Activated CD8-positive, alpha-beta T cell treated with anti-CD3 and anti-CD28 coated beads, Interleukin-2, amount 10 ng/mL, durations not matched to agents 7 days and 5 days (primary cell): ENCODE measurements around the gene SLC39A9. TPM values are rescaled to one million over a fixed set of nuclear protein-coding genes. Genes with fewer than 3 reads are reported as not detected.

ENCODE experiments used
- ATAC-seq: fragments of 150-1000 bp; cut with Tn5 transposase; one replicate; pipeline ENCODE4 v1.10.0; 2021; ENCODE audit warnings: moderate library complexity
- CTCF ChIA-PET: fragments of 350-600 bp; sonication (Branson Sonifier 250); formaldehyde crosslinking; loops from one replicate; lab custom pipeline; 2021; ENCODE audit warnings: antibody characterized with exemption; lab: Charles Lee
- POLR2A ChIA-PET: fragments of 350-600 bp; sonication (Branson Sonifier 250); formaldehyde crosslinking; loops from one replicate; lab custom pipeline; 2021; ENCODE audit warnings: antibody characterized with exemption; lab: Charles Lee
- DNase-seq: peaks from one replicate; pipeline ENCODE4 v3.0.0-alpha.2; 2020
- H3K27ac Mint-ChIP-seq: one replicate; pipeline ENCODE4 v1.8.0; 2021; ENCODE audit warnings: mild to moderate bottlenecking, mixed read lengths
- H3K27me3 Mint-ChIP-seq: one replicate; pipeline ENCODE4 v1.8.0; 2021; ENCODE audit warnings: low read depth, mixed read lengths
- H3K36me3 Mint-ChIP-seq: one replicate; pipeline ENCODE4 v1.8.0; 2021; ENCODE audit warnings: low read depth, mixed read lengths
- H3K4me1 Mint-ChIP-seq: one replicate; pipeline ENCODE4 v1.8.0; 2021; ENCODE audit warnings: low read depth, mixed read lengths
- H3K4me3 Mint-ChIP-seq: one replicate; pipeline ENCODE4 v1.8.0; 2021; ENCODE audit warnings: mild to moderate bottlenecking, mixed read lengths
- H3K9me3 Mint-ChIP-seq: one replicate; pipeline ENCODE4 v1.8.0; 2022; ENCODE audit warnings: mixed read lengths; ENCODE audit not compliant: insufficient read depth
- total RNA-seq, 2 experiments: library from RNA; stranded (reverse); gene quantifications; one replicate each; pipeline ENCODE4 v1.2.3, GENCODE V29; 2021

Gene SLC39A9
- total RNA-seq, 2 experiments from 2014 or later = 44.5 to 46.2 TPM

- Mint-ChIP-seq H3K27ac (no peak overlapping the region), H3K4me3 (no peak overlapping the region), H3K27me3 (peaks cover 16% of the 10 kb centered on the region), H3K36me3 (no peaks in the 10 kb centered on the region), H3K4me1 (no peaks in the 10 kb centered on the region), H3K9me3 (no peaks in the 10 kb centered on the region)
- ChIA-PET POLR2A (no interaction called here), CTCF (interaction anchor here (1.3 kb wide), 2 partner anchors 19 to 39 kb away, joined by 3 read pairs; no protein-coding TSS in a partner anchor)
- ATAC-seq (no peak), DNase-seq (no peak)
Measured at GRCh38 chr14:69505338-69506240, 107.1 kb downstream of the SLC39A9 start.

DNA sequence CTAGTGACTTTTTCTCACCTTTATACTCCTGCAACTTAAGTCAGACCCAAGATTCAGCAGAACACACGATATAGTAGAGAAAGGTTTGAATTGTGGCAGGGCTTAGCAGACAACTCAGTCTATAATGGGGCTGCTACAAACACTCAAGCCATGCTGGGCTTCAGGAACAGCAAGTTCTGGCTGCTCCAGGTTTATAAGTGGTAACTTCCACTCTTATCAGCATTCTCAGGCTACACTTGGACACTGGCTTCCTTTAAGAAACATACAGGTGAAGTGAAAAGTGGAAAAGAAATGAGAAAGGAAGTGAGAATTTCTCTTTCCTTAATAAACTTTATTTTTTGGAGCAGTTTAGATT, 107.7 kb downstream of the SLC39A9 start:
- no peak overlapping the region for H3K4me3 Mint-ChIP-seq
- no peaks in the 10 kb centered on the region for H3K9me3 Mint-ChIP-seq
- H3K27me3 Mint-ChIP-seq = peaks cover 21% of the 10 kb centered on the region
- no peak for ATAC-seq
- no peak overlapping the region for H3K27ac Mint-ChIP-seq
- no peaks in the 10 kb centered on the region for H3K36me3 Mint-ChIP-seq
- no peaks in the 10 kb centered on the region for H3K4me1 Mint-ChIP-seq
- no peak for DNase-seq
- CTCF ChIA-PET = interaction anchor here (1.3 kb wide), 1 partner anchor 38 kb away, joined by 3 read pairs; no protein-coding TSS in a partner anchor
- POLR2A ChIA-PET = no interaction called here

Other genes with a start within 250 kb of the SLC39A9 start
- 10 to 100 TPM; 38.4 to 41.2 TPM for gene DCAF5, start 245.6 kb upstream of the SLC39A9 start, total RNA-seq
- gene EXD2, start 207.2 kb upstream of the SLC39A9 start, total RNA-seq = 1 to 10 TPM; 3.4 to 4.2 TPM
- not detected for gene GALNT16, start 138.5 kb upstream of the SLC39A9 start, total RNA-seq
- 100 to 1,000 TPM; 290 to 318 TPM for gene ERH, start 393 bp upstream of the SLC39A9 start, total RNA-seq
- gene PLEKHD1, start 86.0 kb downstream of the SLC39A9 start, total RNA-seq = under 1 TPM; 0.10 to 0.13 TPM
- not detected for gene CCDC177, start 176.2 kb downstream of the SLC39A9 start, total RNA-seq
- 10 to 100 TPM; 40.0 to 43.1 TPM for gene SUSD6, start 212.9 kb downstream of the SLC39A9 start, total RNA-seq